NCI-H524 treated with DMSO at 0.1 percent for 48 hours (cell line): ENCODE results near the gene OR52M1.
"Not testable (repeated sequence)": the region's sequence is repeated elsewhere in the genome, so short reads cannot be mapped to it uniquely, and the experiment has no call there.

Experiments used
- DNase-seq: peaks from one replicate; lab custom pipeline; 2025; lab: John Stamatoyannopoulos, UW

Gene OR52M1

GRCh38 chr11:4544891-4545290, at the start of gene OR52M1:
Gene OR52M1 (plus strand): TSS chr11:4545191. CDS start chr11:4545191, 0 bp downstream.
- DNase-seq = no peak

GRCh38 chr11:4495487-4495886, 49.5 kb upstream of the OR52M1 start:
- no peak for DNase-seq

GRCh38 chr11:4495986-4496385, 49.0 kb upstream of the OR52M1 start:
- DNase-seq = no peak

GRCh38 chr11:4496557-4497248, 48.3 kb upstream of the OR52M1 start:
- no peak for DNase-seq

DNA sequence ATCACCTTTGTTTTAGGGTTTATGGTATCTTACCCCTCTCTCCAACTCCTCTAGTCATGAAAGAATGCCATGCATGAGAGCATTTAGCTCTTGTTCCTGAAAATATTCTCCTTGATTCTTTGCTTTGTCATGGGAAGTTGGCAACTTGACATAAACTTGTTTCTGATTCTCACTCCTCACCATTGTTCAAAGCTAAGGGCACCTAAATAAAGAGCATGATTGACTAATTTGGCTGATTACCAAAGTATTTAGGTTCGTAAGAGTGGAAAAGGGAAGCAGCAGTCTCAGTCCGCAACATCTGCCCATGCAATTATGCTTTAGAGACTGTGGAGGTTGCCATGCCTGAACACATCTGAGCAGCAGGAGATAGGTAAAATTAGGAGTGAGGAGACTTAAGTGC, 36.1 kb upstream of the OR52M1 start:
- DNase-seq = no peak

DNA sequence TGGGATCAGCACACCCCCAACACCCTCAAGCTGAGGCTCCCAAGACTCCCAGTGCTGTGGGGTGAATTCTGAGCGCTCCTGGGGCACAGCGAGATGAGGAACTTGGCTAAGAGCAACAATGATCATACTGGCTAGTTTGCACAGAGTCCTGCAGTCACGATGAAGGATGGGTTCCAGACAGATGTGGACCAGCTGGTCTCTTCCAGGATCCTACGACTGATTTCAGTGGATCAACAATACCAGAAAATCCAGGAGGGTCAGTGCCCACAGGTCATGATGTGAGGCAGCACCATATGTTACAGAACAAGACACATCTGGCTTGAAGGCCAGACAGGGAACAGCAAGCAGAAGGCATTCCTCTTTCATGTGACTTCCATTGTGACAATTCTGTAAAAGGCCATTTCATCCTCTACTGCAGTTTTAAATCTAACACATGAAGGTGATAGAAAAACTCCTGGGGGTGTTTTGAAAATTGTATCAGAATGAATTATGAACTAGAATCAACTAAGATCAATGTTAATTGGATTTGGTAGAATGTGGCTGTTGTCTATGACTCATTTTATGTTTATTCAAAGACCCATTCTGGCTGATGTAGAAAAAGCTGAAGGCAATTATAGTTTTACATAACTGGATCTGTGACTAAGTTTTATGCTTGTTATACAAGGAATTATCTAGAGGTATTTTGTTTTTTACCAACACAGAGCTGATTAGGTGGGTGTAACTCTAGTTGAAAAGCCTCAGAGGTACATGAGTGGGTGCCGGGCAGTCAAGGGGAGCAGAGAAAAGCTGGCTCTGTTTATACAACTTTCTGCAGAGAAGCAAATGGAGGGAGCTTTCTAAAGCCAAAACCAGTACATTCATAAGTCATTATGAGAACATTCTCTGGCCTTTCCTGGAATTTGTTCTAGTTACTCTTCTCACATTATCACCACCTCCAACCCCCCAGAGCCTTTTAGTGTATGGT, 33.4 kb upstream of the OR52M1 start:
- no peak for DNase-seq

GRCh38 chr11:4514196-4514595, 30.8 kb upstream of the OR52M1 start:
- no peak for DNase-seq

GRCh38 chr11:4522339-4522738, 22.7 kb upstream of the OR52M1 start:
- DNase-seq = no peak

- no peak for DNase-seq
These were observed 22.2 kb upstream of the OR52M1 start for GRCh38 chr11:4522752-4523151.

DNA sequence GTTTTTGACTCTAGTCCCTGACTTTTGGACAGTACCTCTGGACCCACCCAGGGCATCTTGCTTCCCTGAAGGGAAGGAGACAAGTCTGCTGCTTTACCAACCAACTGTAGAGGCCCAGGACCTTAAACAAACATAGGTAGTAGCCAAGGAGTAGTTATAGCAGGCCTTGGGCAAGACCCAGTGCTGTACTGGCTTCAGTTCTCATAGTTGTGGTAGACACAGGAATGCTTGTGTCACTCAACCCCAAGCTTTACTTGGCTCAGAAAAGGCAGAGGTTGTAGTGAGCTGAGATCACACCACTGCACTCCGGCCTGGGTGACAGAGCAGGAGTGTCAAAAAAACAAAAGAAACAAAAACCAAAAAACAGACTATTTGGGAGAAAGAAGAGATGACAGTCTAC, 21.3 kb upstream of the OR52M1 start:
- DNase-seq = no peak

GRCh38 chr11:4527926-4528325, 17.1 kb upstream of the OR52M1 start:
- DNase-seq = no peak

- not testable (repeated sequence) for DNase-seq
These were observed 13.3 kb upstream of the OR52M1 start for GRCh38 chr11:4531686-4532085.

GRCh38 chr11:4539603-4540219, 5.3 kb upstream of the OR52M1 start:
- DNase-seq = no peak

DNA sequence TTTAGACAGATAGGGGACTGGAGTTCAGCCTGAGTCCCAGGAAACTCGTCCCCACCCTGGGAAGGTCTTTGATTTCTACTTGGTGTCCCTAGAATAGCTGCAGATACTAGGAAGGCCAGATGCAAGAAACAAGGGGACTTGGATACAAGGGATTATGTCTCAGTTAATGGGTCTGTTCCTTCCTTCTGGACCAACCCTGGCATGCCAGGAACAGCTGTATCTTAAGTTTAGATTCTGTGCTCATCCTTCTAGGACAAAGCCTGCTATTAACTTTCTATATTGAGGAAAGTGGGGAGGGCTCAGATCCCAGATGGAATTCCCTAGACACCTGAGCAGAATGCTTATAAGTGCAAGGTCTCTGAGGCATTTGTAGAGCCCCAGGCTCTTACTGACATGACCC, 3.9 kb upstream of the OR52M1 start:
- DNase-seq = no peak

DNA sequence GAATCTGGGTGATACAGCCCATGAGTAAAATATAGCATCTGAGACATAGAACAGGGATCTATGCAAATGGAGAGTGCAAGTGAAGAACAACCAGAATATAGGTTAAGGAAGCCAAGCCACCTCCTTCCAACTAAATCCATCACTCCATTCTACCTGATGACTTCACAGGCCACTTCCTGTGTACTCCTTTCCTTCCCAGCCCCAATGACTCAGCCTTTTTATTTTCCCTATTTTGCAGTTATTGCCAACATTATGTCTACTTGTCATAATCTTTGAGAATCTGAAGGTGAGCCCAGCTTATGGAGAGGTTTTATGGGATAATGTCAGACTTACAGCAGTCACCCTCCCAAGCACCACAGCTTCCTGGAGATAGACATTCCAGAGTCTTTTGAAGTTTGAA, 1.4 kb upstream of the OR52M1 start:
- DNase-seq = no peak

DNA sequence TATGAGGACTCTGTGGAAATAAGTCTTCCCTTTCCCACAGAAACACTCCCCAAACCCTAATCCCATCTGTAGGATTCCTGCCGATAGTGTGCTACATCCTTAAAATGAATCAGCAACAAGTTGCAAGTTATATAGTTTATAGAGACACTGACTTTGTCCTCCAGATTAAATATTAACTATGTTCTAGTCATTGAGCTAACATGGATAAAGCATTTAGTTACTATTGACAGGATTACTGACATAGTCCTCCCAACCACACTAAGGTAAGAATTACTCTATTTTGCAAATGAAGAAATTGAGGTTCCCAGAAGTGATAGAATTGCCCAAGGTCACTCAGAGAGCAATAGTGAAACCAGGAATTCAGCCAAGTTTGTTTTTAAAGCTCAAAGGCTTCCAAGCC, 1.9 kb downstream of the OR52M1 start:
- no peak for DNase-seq

DNA sequence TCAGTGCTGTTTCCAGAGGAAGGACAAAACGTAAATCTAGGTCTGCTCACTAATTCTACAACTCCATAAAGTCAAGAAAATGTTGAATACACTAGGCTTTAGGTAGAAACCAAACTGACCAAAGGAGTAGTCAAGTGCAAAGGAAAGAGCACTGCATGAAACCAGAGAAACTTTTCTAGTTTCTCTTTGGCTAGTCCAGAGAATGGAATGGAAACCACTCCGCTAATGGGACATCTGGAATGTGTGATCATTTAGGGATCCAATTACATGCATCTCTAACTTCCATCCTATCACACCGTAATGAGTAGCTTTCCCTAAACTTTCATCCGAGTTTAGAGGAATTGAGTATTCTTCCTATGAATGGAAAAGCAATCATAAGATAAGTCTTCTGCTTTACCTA, 2.4 kb downstream of the OR52M1 start:
- no peak for DNase-seq

GRCh38 chr11:4551346-4551979, 6.5 kb downstream of the OR52M1 start:
- no peak for DNase-seq

- DNase-seq = no peak
These were observed 14.8 kb downstream of the OR52M1 start for GRCh38 chr11:4559527-4560440.

DNA sequence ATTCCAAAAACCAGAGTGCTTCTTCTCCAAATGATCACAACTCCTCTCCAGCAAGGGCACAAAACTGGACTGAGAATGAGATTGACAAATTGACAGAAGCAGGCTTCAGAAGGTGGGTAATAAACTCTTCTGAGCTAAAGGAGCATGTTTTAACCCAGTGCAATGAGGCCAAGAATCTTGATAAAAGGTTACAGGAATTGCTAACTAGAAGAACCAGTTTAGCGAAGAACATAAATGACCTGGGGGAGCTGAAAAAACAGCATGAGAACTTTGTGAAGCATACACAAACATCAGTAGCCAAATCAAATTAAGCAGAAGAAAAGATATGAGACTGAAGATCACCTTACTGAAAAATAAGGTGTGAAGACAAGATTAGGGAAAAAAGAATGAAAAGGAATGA, 15.5 kb downstream of the OR52M1 start:
- DNase-seq = no peak

- no peak for DNase-seq
These were observed 20.4 kb downstream of the OR52M1 start for GRCh38 chr11:4565371-4565770.
